GM21717 (cell line): ENCODE data around the gene XRN1.
"Not testable (repeated sequence)": the region's sequence is repeated elsewhere in the genome, so short reads cannot be mapped to it uniquely, and the experiment has no call there.

ENCODE experiments used
- ATAC-seq: cut with Tn5 transposase; IDR thresholded peaks from one replicate; pipeline ENCODE4 v1.9.1; 2021; ENCODE audit warnings: mild to moderate bottlenecking, moderate library complexity; ENCODE audit not compliant: unreplicated experiment

XRN1 gene

GRCh38 chr3:142353571-142353970, 94.3 kb downstream of the XRN1 start:
- no peak for ATAC-seq

GRCh38 chr3:142352698-142353097, 95.1 kb downstream of the XRN1 start:
- ATAC-seq: not testable (repeated sequence)

- no peak for ATAC-seq
These were observed 99.4 kb downstream of the XRN1 start for GRCh38 chr3:142348460-142348859.

GRCh38 chr3:142337994-142338393, 109.8 kb downstream of the XRN1 start:
- ATAC-seq: no peak

GRCh38 chr3:142332390-142332789, 115.4 kb downstream of the XRN1 start:
- ATAC-seq: no peak

GRCh38 chr3:142324275-142324953, 123.4 kb downstream of the XRN1 start:
- ATAC-seq: not testable (repeated sequence)

- no peak for ATAC-seq
These were observed 127.9 kb downstream of the XRN1 start for GRCh38 chr3:142319912-142320311.

GRCh38 chr3:142319094-142319493, 128.7 kb downstream of the XRN1 start:
- no peak for ATAC-seq

GRCh38 chr3:142318331-142318730, 129.5 kb downstream of the XRN1 start:
- no peak for ATAC-seq

GRCh38 chr3:142315978-142316388, 131.9 kb downstream of the XRN1 start:
- not testable (repeated sequence) for ATAC-seq

GRCh38 chr3:142315083-142315482, 132.8 kb downstream of the XRN1 start:
- no peak for ATAC-seq

- ATAC-seq: no peak
These were observed 137.4 kb downstream of the XRN1 start for GRCh38 chr3:142310439-142310838.

GRCh38 chr3:142302847-142303246, 145.0 kb downstream of the XRN1 start:
- not testable (repeated sequence) for ATAC-seq

GRCh38 chr3:142298626-142299025, 149.2 kb downstream of the XRN1 start:
- no peak for ATAC-seq

- no peak for ATAC-seq
These were observed 151.3 kb downstream of the XRN1 start for GRCh38 chr3:142296507-142296906.

GRCh38 chr3:142287866-142288638, 159.8 kb downstream of the XRN1 start:
- ATAC-seq: no peak

GRCh38 chr3:142285083-142285517, 162.7 kb downstream of the XRN1 start:
- no peak for ATAC-seq

- ATAC-seq: no peak
These were observed 165.3 kb downstream of the XRN1 start for GRCh38 chr3:142282503-142282902.

GRCh38 chr3:142281474-142281873, 166.4 kb downstream of the XRN1 start:
- ATAC-seq: no peak

GRCh38 chr3:142279965-142280590, 167.8 kb downstream of the XRN1 start:
- ATAC-seq: peak; percentile 91

- ATAC-seq: no peak
These were observed 169.4 kb downstream of the XRN1 start for GRCh38 chr3:142278451-142278850.

GRCh38 chr3:142276781-142277180, 171.1 kb downstream of the XRN1 start:
- ATAC-seq: no peak
